Stimulated activated CD4-positive, alpha-beta T cell treated with anti-CD3 and anti-CD28 coated beads, Interleukin-1b, Interleukin-23, amount 100 ng/mL, for 24 hours (primary cell): ENCODE measurements around the gene DCDC1.
"Not testable (repeated sequence)": the region's sequence is repeated elsewhere in the genome, so short reads cannot be mapped to it uniquely, and the experiment has no call there.

Source experiments
- DNase-seq, 4 experiments: peaks; one replicate each; pipeline ENCODE4 v3.0.0-alpha.2; 2020; ENCODE audit warnings: low read depth in 4 of 4, low spot score in 1 of 4

The DCDC1 gene

DNA sequence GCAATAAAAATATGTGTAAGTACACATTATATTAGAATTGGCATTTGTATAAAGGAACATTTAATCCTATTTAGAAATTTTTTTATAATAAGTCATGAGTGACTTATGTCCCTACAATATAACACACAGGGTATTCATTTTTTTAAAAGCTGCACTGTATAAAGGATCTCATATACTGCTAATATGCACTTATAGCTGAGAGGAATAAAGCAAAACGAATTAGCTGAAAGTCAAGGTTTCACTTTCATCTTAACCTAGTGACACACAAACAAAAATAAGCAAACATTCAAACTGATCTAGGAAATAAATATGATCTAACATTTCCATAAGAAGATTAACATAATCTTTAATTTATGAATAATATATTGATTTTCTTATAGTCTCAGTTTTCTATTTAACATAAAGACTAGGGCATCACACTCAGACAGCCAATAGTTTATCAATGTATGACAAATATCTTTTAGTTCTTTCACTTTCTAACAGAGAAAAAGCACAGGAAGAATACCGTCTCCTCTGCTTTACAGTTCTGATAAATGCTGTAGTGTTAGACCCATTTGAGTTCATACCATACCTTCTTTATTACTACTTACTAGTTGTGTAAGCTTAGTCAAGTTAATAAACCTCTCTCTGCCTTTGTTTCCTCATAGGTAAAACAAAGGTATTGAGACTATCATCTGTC lies 42.9 kb downstream of the DCDC1 start:
- no peak for DNase-seq

- DNase-seq = no peak
Observed at GRCh38 chr11:31325160-31325559, 44.4 kb downstream of the DCDC1 start.

DNA sequence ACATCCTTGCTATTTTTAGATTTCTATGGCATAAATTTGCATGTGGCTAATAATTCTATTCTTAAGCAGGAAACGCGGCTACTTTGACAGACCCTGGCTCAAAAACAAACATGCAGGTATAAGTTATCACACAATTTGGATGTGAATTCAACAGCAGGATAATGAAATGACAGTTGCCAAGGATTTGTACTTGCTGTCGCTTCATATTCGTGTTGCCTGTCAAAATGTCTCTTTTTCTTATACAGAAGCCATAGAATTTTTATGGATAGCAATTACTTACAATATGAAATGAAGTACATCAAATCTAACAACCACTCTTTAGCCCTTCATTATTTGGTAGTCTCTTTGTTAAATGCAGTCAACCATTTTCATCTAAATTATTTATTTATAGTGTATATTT lies 46.4 kb downstream of the DCDC1 start:
- no peak for DNase-seq

DNA sequence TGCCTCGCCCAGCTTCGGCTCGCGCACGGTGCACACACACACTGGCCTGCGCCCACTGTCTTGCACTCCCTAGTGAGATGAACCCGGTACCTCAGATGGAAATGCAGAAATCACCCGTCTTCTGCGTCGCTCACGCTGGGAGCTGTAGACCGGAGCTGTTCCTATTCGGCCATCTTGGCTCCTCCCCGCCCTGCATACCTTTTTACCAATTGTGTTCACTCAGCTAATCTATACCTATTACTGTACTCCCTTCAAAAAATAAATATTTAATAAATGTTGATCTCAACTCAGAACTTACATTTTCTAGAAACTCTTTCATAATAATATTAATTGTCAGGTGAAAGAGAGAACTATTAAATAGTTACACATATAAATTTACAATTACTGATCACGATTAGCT lies 48.0 kb downstream of the DCDC1 start:
- not testable (repeated sequence) for DNase-seq

GRCh38 chr11:31303644-31304180 lies 65.8 kb downstream of the DCDC1 start:
- no peak for DNase-seq

GRCh38 chr11:31301549-31302510 lies 67.7 kb downstream of the DCDC1 start:
- no peak for DNase-seq

GRCh38 chr11:31295308-31295707 lies 74.2 kb downstream of the DCDC1 start:
- DNase-seq = no peak

DNA sequence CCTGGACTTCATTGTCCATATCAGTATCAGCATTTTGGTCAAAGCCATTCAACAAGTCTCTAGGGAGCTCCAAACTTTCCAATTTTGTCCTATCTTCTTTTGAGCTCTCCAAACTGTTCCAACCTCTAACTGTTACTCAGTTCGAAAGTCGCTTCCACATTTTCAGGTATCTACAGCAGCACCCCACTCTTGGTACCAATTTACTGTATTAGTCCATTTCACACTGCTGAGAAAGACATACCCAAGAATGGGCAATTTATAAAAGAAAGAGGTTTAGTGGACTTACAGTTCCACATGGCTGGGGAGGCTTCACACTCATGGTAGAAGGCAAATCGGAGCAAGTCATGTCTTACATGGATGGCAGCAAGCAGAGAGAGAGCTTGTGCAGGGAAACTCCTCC lies 96.0 kb downstream of the DCDC1 start:
- not testable (repeated sequence) for DNase-seq

GRCh38 chr11:31267720-31268119 lies 101.8 kb downstream of the DCDC1 start:
- DNase-seq = no peak

- no peak for DNase-seq
Observed at GRCh38 chr11:31264834-31265233, 104.7 kb downstream of the DCDC1 start.

DNA sequence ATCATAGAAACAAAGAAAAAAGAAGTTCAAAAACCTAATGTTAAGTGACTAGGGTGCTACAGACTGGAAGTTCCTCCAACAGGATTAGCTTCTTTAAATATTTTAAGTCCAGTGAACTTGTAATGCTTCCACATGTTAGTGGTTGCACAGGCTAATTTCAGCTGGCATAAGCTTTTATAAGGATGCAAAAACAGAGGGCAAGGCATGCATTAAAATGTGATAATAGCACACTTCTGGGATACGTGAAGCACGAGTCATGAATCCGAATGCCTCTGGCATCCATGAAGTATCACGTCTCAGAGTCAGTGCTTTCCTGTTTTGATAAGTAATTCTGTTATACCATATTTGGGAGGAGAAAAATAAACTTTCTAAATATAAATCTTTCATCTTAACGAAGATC lies 106.8 kb downstream of the DCDC1 start:
- DNase-seq = no peak

GRCh38 chr11:31259797-31260196 lies 109.7 kb downstream of the DCDC1 start:
- no peak for DNase-seq

DNA sequence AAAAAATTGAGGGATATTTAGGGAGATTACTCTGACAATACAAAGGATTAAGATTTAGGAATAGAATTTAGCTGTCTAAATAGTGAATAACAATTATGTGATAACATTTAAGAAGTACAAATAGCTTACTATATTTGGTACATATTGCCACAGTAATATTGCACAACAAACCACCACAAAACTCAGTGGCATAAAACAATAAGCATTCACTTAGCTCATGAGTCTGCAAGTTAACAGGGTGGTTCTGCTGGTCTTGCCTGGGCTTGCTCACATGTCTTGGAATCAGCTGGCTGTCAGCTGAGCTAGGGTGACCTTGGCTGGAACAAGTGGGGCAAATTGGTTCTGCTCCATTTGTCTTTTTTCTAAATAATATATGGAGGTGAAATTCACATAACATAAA lies 115.1 kb downstream of the DCDC1 start:
- no peak for DNase-seq

GRCh38 chr11:31248768-31249167 lies 120.8 kb downstream of the DCDC1 start:
- DNase-seq = no peak

DNA sequence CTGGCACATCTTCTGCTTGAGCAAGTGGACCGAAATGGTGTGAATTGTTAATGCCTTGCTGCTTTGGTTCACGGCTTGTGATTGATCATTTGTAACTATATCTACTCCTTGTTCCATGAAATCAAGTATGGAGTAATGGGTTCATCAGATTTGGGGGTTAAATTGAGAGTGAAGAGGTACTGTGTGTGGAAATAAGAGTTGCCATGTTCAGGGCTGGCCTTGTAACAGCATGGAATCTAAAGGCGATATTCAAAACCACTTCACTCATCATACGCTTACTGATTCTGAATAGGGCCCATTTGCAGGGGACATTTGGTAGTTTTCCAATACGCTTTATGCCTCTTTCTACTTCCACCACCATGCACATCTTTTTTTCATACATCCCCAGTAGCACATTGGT lies 122.2 kb downstream of the DCDC1 start:
- no peak for DNase-seq

GRCh38 chr11:31246451-31247165 lies 122.9 kb downstream of the DCDC1 start:
- no peak for DNase-seq

- DNase-seq = no peak
Observed at GRCh38 chr11:31243706-31244105, 125.8 kb downstream of the DCDC1 start.

DNA sequence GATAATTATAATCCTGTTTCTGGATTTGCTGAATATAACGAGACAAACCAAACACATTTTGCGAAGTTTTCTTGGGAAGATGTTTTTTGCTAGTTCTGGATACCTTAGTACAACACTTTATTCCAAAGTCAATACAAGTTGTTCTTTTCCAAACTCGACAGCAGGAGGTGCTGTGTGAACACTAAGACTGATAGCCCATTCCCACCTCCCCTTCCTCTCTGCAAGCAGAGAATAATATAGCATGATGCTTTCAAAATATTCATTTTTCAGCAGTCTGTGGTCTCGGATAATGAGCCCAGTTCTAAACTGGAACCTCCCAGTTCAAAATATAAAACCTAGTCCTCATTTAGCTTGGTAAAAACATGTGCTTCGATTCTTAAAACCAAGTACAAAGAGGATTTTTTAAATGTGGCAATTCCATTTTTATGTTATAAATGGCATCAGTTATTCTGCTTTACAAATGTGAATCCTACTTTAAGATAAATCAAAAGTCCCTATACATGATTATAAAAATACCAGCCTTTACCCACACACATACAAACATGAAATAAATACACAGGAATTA lies 129.1 kb downstream of the DCDC1 start:
- DNase-seq = peak in 2 of 4 experiments; percentile 0 to 1

- DNase-seq = no peak
Observed at GRCh38 chr11:31237819-31238760, 131.4 kb downstream of the DCDC1 start.

DNA sequence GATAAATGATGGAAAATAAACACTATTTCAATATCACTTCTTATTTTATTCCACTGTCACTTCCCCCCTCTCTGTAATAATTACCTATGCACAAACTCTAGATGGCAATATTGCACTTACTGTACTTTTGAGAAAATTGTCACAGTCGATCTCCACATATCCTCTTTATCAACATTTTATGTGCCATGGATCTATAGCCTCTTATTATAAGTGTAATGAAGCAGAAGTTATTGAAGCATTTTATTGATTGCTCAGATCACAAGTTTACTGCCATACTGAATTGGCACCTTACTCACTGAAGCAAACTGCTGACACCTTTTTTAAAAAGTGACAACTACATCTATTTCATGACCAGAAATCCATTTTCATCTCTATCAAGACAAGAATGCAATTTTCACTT lies 133.4 kb downstream of the DCDC1 start:
- no peak for DNase-seq
